HFF-Myc (cell line): ENCODE measurements around the gene PRRX1.

Experiments
- DNase-seq: peaks from one replicate; pipeline ENCODE4 v3.0.0-alpha.2; 2011; ENCODE audit warnings: low read depth; ENCODE audit errors: extremely low read depth
- H3K4me3 ChIP-seq: replicated peaks from 2 replicates; pipeline ENCODE4 v1.5.1; 2011; ENCODE audit warnings: low read depth, mild to moderate bottlenecking, control low read depth, low read length
- CTCF ChIP-seq: IDR thresholded peaks from 2 replicates; pipeline ENCODE4 v1.5.1; 2012; ENCODE audit warnings: mild to moderate bottlenecking, low read depth, low read length, control low read depth; ENCODE audit errors: missing control alignments

PRRX1 gene

GRCh38 chr1:170714938-170715337 is 51.0 kb downstream of the PRRX1 start:
- no peak overlapping the region for H3K4me3 ChIP-seq
- no peak for DNase-seq
- TF ChIP-seq CTCF = no peak

DNA sequence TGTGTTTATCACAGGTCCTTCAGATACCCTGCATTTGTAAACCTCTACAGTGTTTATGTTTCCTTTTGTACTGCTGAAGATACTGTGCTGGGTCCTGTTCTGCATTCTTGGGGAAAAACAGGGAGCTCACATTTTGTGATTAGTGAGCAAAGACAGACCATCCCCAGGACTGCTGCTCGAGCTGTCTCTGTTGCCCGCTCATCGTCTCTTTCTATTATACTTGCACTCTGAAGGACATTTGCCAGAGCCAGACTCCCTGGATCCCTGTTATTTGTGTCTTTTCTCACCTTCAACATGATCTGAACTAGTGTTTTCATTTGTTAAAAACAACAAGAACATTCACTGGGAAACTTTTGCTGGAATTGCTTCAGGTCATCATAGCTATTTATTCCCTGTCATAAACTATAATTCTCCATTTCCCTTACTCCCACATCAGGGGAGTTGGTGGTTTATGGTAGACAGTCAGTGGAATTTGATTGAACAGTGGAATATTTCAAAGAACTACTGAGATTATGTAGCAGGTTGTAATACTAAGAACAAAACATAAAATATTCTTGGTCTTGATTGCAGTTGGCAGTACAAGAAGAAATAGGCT is 53.0 kb downstream of the PRRX1 start:
- DNase-seq = no peak
- no peak overlapping the region for H3K4me3 ChIP-seq
- no peak for TF ChIP-seq CTCF

DNA sequence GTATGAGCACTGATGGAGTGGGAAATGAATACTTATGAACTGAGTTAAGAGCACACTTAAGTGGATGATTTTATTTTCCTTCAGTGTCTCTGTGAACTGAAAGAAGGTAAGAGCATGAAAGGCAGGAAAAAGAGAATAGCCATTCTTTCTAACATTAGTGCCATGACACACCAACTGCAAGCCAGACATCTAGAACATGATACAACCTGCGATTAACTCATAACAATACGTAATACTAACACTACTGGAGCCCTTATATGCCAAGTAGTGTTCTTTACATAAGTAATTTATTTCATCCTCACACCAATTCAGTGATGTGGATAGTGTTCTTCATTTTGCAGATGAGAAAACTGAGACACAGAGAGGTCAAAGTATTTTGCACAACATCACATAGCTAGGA is 56.7 kb downstream of the PRRX1 start:
- no peak for TF ChIP-seq CTCF
- H3K4me3 ChIP-seq = no peak overlapping the region
- DNase-seq = no peak

DNA sequence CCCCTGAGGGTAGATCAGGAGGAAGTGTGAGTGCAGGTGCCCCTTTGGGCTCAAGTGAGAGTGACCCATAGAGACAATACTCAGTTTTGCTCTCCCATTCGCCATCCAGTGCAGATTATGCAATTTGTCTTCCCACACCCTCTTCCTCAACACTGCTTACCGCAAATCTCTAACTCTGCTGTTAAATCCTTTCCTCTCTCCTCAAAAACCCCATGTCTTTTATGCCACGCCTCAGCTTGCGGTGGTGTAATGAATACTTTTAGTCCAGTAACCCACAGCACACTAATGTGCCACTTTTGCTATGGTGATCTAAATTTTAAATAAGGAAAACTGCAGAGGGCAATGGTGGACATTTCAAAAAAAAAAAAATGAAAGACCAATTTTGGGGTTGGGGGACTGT is 57.7 kb downstream of the PRRX1 start:
- no peak for DNase-seq
- no peak overlapping the region for H3K4me3 ChIP-seq
- no peak for TF ChIP-seq CTCF

- H3K4me3 ChIP-seq = no peak overlapping the region
- DNase-seq = no peak
- no peak for TF ChIP-seq CTCF
Observed at GRCh38 chr1:170723518-170723917, 59.6 kb downstream of the PRRX1 start.

GRCh38 chr1:170725326-170725725 is 61.4 kb downstream of the PRRX1 start:
- no peak overlapping the region for H3K4me3 ChIP-seq
- no peak for TF ChIP-seq CTCF

GRCh38 chr1:170727963-170728362 is 64.0 kb downstream of the PRRX1 start:
- DNase-seq = peak; percentile 78
- TF ChIP-seq CTCF = no peak
- H3K4me3 ChIP-seq = no peak overlapping the region

More at GRCh38 chr1:170725326-170725725, 61.4 kb downstream of the PRRX1 start:
- DNase-seq = no peak
